PFSK-1 (cell line): Measurements from ENCODE around the gene PRSS48.

Experiments used
- FOXP2 ChIP-seq: optimal IDR thresholded peaks from 2 replicates; pipeline ENCODE3; 2011; ENCODE audit warnings: borderline replicate concordance, control low read depth, inconsistent platforms; ENCODE audit not compliant: insufficient read depth; ENCODE audit errors: extremely low read length, extremely low read depth
- POLR2AphosphoS5 ChIP-seq: IDR thresholded peaks from 2 replicates; pipeline ENCODE4 v1.6.1; 2012; ENCODE audit warnings: low read depth, mild to moderate bottlenecking, control low read depth, low read length, moderate library complexity

GRCh38 chr4:151266497-151266896, 10.5 kb upstream of the PRSS48 start:
- TF ChIP-seq FOXP2 (no peak), POLR2AphosphoS5 (no peak)
